Sigmoid colon (tissue), 4 donors: ENCODE measurements around the gene UBAC1.

Source experiments
- EP300 ChIP-seq, 4 donors: sonication (generic); formaldehyde crosslinking; IDR thresholded peaks; one replicate each; pipeline ENCODE4 v1.6.1; 2017; ENCODE audit warnings: antibody characterized with exemption in 4 of 4
- POLR2A ChIP-seq, 2 donors: fragments of 450-650 bp; IDR thresholded peaks; one replicate each; pipeline ENCODE4 v1.6.1; 2016; ENCODE audit warnings: antibody characterized with exemption in 2 of 2, mild to moderate bottlenecking in 2 of 2, moderate library complexity in 2 of 2
- TF ChIP-seq, protein P1 (sequence below), 4 experiments: fragments of 450-650 bp in 3 of 4; fragments of 200-600 bp in 1 of 4; IDR thresholded peaks; one replicate each; pipeline ENCODE4 v1.5.1; 2016 to 2019; ENCODE audit warnings: antibody characterized with exemption in 4 of 4, mild to moderate bottlenecking in 3 of 4, moderate library complexity in 2 of 4

DNA sequence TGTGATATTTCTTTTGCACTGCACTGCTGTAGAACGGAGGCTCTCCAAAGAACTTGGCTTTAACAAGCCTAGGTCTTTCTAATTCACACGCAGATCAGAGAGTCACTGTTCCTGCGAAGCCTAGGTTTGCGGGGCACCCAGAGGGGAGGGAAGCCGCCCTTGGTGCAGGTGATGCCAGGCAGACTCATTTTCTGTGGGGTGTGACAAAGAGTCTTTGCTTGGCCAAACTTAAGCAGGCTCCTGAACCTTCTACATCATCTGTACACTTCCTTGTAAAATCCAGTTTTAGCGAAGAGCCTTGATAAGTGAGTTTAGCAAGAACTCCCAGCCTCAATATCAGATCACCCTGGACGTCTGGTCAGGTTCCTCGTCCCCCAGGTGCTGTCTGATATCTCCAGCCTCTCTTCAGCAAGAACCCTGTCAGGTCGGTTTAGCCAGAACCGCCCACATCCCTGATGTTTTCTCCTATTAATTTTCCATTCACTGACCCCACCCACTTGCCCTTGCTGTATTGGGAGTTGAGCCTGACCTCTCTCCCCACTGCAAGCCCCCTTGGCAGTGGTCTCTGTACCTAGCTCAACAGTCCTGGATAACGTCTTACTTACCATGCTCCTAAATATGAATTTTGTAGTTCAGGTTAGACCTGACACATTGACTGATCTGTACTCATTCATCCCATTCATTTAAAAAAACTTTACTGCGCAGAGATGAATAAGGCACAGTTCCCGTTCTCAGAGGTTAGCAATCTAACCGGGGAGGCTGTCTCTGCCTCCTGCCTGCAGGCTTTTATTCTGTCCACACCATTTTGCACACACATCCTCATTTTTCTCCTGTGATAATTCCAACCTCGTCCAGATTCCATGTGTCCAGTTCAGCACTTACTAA lies 880 bp upstream of the UBAC1 start:
- TF ChIP-seq, protein P1, sequence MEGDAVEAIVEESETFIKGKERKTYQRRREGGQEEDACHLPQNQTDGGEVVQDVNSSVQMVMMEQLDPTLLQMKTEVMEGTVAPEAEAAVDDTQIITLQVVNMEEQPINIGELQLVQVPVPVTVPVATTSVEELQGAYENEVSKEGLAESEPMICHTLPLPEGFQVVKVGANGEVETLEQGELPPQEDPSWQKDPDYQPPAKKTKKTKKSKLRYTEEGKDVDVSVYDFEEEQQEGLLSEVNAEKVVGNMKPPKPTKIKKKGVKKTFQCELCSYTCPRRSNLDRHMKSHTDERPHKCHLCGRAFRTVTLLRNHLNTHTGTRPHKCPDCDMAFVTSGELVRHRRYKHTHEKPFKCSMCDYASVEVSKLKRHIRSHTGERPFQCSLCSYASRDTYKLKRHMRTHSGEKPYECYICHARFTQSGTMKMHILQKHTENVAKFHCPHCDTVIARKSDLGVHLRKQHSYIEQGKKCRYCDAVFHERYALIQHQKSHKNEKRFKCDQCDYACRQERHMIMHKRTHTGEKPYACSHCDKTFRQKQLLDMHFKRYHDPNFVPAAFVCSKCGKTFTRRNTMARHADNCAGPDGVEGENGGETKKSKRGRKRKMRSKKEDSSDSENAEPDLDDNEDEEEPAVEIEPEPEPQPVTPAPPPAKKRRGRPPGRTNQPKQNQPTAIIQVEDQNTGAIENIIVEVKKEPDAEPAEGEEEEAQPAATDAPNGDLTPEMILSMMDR (IDR thresholded peaks at IDR 0.05) = no peak
- TF ChIP-seq POLR2A (IDR thresholded peaks at IDR 0.05) (no peak), EP300 (IDR thresholded peaks at IDR 0.05) (no peak)
